NT2/D1 (cell line): ENCODE measurements around the gene RAB11FIP5.

Source experiments
- SUZ12 ChIP-seq: IDR thresholded peaks from 2 replicates; pipeline ENCODE4 v1.6.1; 2011; ENCODE audit not compliant: insufficient read length, insufficient read depth; ENCODE audit errors: extremely low read depth
- YY1 ChIP-seq: IDR thresholded peaks from 2 replicates; pipeline ENCODE4 v1.6.1; 2011; ENCODE audit not compliant: insufficient read length, insufficient read depth
- ZNF274 ChIP-seq: IDR thresholded peaks from 2 replicates; pipeline ENCODE4 v1.6.1; 2011; ENCODE audit warnings: mild to moderate bottlenecking, low read depth, low read length

- TF ChIP-seq YY1: no peak
- no peak for TF ChIP-seq ZNF274
- no peak for TF ChIP-seq SUZ12
Observed at GRCh38 chr2:73141896-73142295, 29.1 kb upstream of the RAB11FIP5 start.
